Glutamatergic neuron (in vitro differentiated cells): Measurements from ENCODE around the gene HMGXB3. TPM values are rescaled to one million over a fixed set of nuclear protein-coding genes. Genes with fewer than 3 reads are reported as not detected.

Experiments
- DNase-seq: peaks from one replicate; pipeline ENCODE4 v3.0.0; 2022
- H3K27ac Mint-ChIP-seq: one replicate; pipeline ENCODE4 v1.8.0; 2020; ENCODE audit warnings: mild to moderate bottlenecking, mixed read lengths, inconsistent platforms; ENCODE audit not compliant: unreplicated experiment
- H3K27me3 Mint-ChIP-seq: one replicate; pipeline ENCODE4 v1.8.0; 2020; ENCODE audit warnings: mild to moderate bottlenecking, moderate library complexity, mixed read lengths, inconsistent platforms; ENCODE audit not compliant: unreplicated experiment
- H3K36me3 Mint-ChIP-seq: one replicate; pipeline ENCODE4 v1.8.0; 2020; ENCODE audit warnings: mild to moderate bottlenecking, mixed read lengths, inconsistent platforms; ENCODE audit not compliant: unreplicated experiment
- H3K4me1 Mint-ChIP-seq: one replicate; pipeline ENCODE4 v1.8.0; 2020; ENCODE audit warnings: mild to moderate bottlenecking, low read depth, mixed read lengths, inconsistent platforms; ENCODE audit not compliant: unreplicated experiment
- H3K4me3 Mint-ChIP-seq: one replicate; pipeline ENCODE4 v1.8.0; 2020; ENCODE audit warnings: mild to moderate bottlenecking, mixed read lengths, inconsistent platforms; ENCODE audit not compliant: unreplicated experiment
- H3K9me3 Mint-ChIP-seq: one replicate; pipeline ENCODE4 v1.8.0; 2020; ENCODE audit warnings: mild to moderate bottlenecking, moderate library complexity, mixed read lengths, inconsistent platforms; ENCODE audit not compliant: unreplicated experiment
- CTCF ChIP-seq: fragments of 200-600 bp; sonication (generic); IDR thresholded peaks from one replicate; pipeline ENCODE4 v1.5.0; 2021; ENCODE audit not compliant: partially characterized antibody, unreplicated experiment
- total RNA-seq: library from RNA; stranded (reverse); fragmentation: NEBNext Ultra II Directional; extraction: Animal tissue kit (Norgen Biotek cat#: 25700); gene quantifications from one replicate; pipeline ENCODE4 v1.2.1, GENCODE V29; 2021; ENCODE audit not compliant: unreplicated experiment

Gene HMGXB3
- total RNA-seq, 1 donor from 2014 or later, result 48.6 TPM

DNA sequence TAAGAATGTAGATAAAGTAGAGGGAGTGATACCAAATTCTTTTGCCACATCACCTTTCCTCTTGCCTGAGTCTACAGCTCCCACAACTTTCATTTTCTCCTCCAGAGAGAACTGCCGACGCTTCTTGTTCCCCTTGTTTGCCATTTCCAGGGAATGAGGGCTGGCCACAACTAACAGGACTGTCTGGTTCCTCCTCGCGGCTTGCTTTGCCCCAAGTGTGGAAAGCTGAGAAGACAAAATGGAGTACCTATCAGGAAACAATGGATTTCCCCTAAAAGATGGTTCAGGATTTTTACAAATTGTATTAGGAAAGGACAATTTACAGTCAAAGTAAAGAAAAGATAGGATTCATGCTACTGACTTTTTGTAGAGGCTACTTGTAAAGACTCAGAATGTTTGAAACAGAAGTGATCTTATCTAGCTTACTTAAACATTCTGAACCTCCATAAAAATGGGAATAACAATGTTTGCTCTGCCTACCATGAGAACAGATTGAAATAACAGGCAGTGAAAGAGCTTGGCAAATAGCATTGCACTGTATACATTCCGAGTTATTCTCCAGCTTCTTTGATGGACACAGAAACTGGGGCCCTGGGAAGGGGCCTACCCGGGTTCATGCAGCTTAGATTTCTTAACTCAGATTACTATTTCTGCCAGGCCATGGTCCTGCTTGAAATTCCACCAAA is 4.2 kb upstream of the HMGXB3 start:
- Mint-ChIP-seq H3K9me3 (peaks cover 11% of the 10 kb centered on the region), H3K4me1 (peaks cover 7% of the 10 kb centered on the region), H3K27me3 (peaks cover 13% of the 10 kb centered on the region), H3K27ac (no peak overlapping the region), H3K4me3 (no peak overlapping the region), H3K36me3 (no peaks in the 10 kb centered on the region)
- TF ChIP-seq CTCF, result no peak
- DNase-seq, result no peak

- H3K27me3 Mint-ChIP-seq, result peaks cover 13% of the 10 kb centered on the region
These were observed 2.3 kb upstream of the HMGXB3 start for GRCh38 chr5:149998281-149998680.

GRCh38 chr5:149999359-149999758 is 1.2 kb upstream of the HMGXB3 start:
- Mint-ChIP-seq H3K9me3 (peaks cover 11% of the 10 kb centered on the region), H3K27ac (peak overlapping the region; percentile 89), H3K27me3 (peaks cover 13% of the 10 kb centered on the region), H3K4me1 (peaks cover 10% of the 10 kb centered on the region), H3K36me3 (no peaks in the 10 kb centered on the region), H3K4me3 (peak overlapping the region; percentile 93)
- TF ChIP-seq CTCF, result no peak
- no peak for DNase-seq

More at GRCh38 chr5:149998281-149998680, 2.3 kb upstream of the HMGXB3 start:
- Mint-ChIP-seq H3K4me1 (peaks cover 10% of the 10 kb centered on the region), H3K27ac (no peak overlapping the region), H3K9me3 (peaks cover 11% of the 10 kb centered on the region), H3K36me3 (no peaks in the 10 kb centered on the region), H3K4me3 (no peak overlapping the region)
- no peak for DNase-seq
- no peak for TF ChIP-seq CTCF

- Mint-ChIP-seq H3K36me3 (no peaks in the 10 kb centered on the region), H3K27me3 (peaks cover 13% of the 10 kb centered on the region), H3K27ac (peak overlapping the region; percentile 89), H3K9me3 (peaks cover 11% of the 10 kb centered on the region), H3K4me1 (peaks cover 10% of the 10 kb centered on the region), H3K4me3 (peak overlapping the region; percentile 93)
- TF ChIP-seq CTCF, result no peak
- no peak for DNase-seq
These were observed 678 bp upstream of the HMGXB3 start for GRCh38 chr5:149999866-150000255.

GRCh38 chr5:150000990-150001659 is 586 bp downstream of the HMGXB3 start:
- Mint-ChIP-seq H3K27me3 (peaks cover 11% of the 10 kb centered on the region), H3K27ac (peak overlapping the region; percentile 56), H3K9me3 (peaks cover 11% of the 10 kb centered on the region), H3K36me3 (no peaks in the 10 kb centered on the region), H3K4me3 (peak overlapping the region; percentile 87), H3K4me1 (peaks cover 10% of the 10 kb centered on the region)
- TF ChIP-seq CTCF, result no peak
- DNase-seq, result peak; percentile 70
